ENCODE measurements around the gene NFATC1.

The NFATC1 gene

GRCh38 chr18:79411614-79412526, 16.1 kb downstream of the NFATC1 start:
- TF ChIP-seq EZH2 (IDR thresholded peaks at IDR 0.05; ENCODE audit: borderline replicate concordance, low read length) (no peak), CTCF (IDR thresholded peaks at IDR 0.05; ENCODE audit: low read length) (no peak)
- H3K27ac ChIP-seq (ENCODE audit: low read depth, low read length, poor library complexity, severe bottlenecking), result no peak overlapping the region
- H3F3A ChIP-seq (ENCODE audit: insufficient read depth, low read length), result no peaks in the 10 kb centered on the region
- H2AFZ ChIP-seq (ENCODE audit: low read length), result no peak overlapping the region
- H3K4me3 ChIP-seq (ENCODE audit: low read depth, low read length, poor library complexity, severe bottlenecking), result no peak overlapping the region
- H3K9ac ChIP-seq (ENCODE audit: low read length), result no peak overlapping the region
- no peaks in the 10 kb centered on the region for H3K4me1 ChIP-seq (ENCODE audit: insufficient read depth, low read length, severe bottlenecking)
- no peaks in the 10 kb centered on the region for H3K9me2 ChIP-seq (ENCODE audit: low read depth, low read length)
- no peaks in the 10 kb centered on the region for H3K27me3 ChIP-seq (ENCODE audit: insufficient read depth, low read length)
- H3K9me3 ChIP-seq (ENCODE audit: low read length), result no peaks in the 10 kb centered on the region
- H3K36me3 ChIP-seq (ENCODE audit: insufficient read depth, low read length), result peaks cover 96% of the 10 kb centered on the region
- no peaks in the 10 kb centered on the region for H4K20me1 ChIP-seq (ENCODE audit: insufficient read depth, low read length)
- H3K4me2 ChIP-seq (ENCODE audit: low read length), result no peak overlapping the region
- peaks cover 90% of the 10 kb centered on the region for H3K79me2 ChIP-seq (ENCODE audit: insufficient read depth, low read length)

GRCh38 chr18:79413025-79413424, 17.3 kb downstream of the NFATC1 start:
- Histone ChIP-seq H3K27ac (ENCODE audit: low read depth, low read length, poor library complexity, severe bottlenecking) (no peak overlapping the region), H3F3A (ENCODE audit: insufficient read depth, low read length) (no peaks in the 10 kb centered on the region), H4K20me1 (ENCODE audit: insufficient read depth, low read length) (no peaks in the 10 kb centered on the region), H3K4me1 (ENCODE audit: insufficient read depth, low read length, severe bottlenecking) (no peaks in the 10 kb centered on the region), H3K9me3 (ENCODE audit: low read length) (no peaks in the 10 kb centered on the region), H3K27me3 (ENCODE audit: insufficient read depth, low read length) (no peaks in the 10 kb centered on the region), H3K9me2 (ENCODE audit: low read depth, low read length) (no peaks in the 10 kb centered on the region), H3K79me2 (ENCODE audit: insufficient read depth, low read length) (peaks cover 81% of the 10 kb centered on the region), H3K36me3 (ENCODE audit: insufficient read depth, low read length) (peaks cover 89% of the 10 kb centered on the region), H3K9ac (ENCODE audit: low read length) (no peak overlapping the region), H2AFZ (ENCODE audit: low read length) (no peak overlapping the region), H3K4me2 (ENCODE audit: low read length) (no peak overlapping the region), H3K4me3 (ENCODE audit: low read depth, low read length, poor library complexity, severe bottlenecking) (no peak overlapping the region)
- TF ChIP-seq EZH2 (IDR thresholded peaks at IDR 0.05; ENCODE audit: borderline replicate concordance, low read length) (no peak), CTCF (IDR thresholded peaks at IDR 0.05; ENCODE audit: low read length) (no peak)

GRCh38 chr18:79413426-79413825, 17.7 kb downstream of the NFATC1 start:
- H3K9ac ChIP-seq (ENCODE audit: low read length), result no peak overlapping the region
- H3K4me2 ChIP-seq (ENCODE audit: low read length), result no peak overlapping the region
- no peak overlapping the region for H2AFZ ChIP-seq (ENCODE audit: low read length)
- H3K4me1 ChIP-seq (ENCODE audit: insufficient read depth, low read length, severe bottlenecking), result no peaks in the 10 kb centered on the region
- peaks cover 77% of the 10 kb centered on the region for H3K79me2 ChIP-seq (ENCODE audit: insufficient read depth, low read length)
- TF ChIP-seq CTCF (IDR thresholded peaks at IDR 0.05; ENCODE audit: low read length) (no peak), EZH2 (IDR thresholded peaks at IDR 0.05; ENCODE audit: borderline replicate concordance, low read length) (no peak)
- H4K20me1 ChIP-seq (ENCODE audit: insufficient read depth, low read length), result no peaks in the 10 kb centered on the region
- H3K36me3 ChIP-seq (ENCODE audit: insufficient read depth, low read length), result peaks cover 89% of the 10 kb centered on the region
- no peaks in the 10 kb centered on the region for H3K27me3 ChIP-seq (ENCODE audit: insufficient read depth, low read length)
- no peak overlapping the region for H3K27ac ChIP-seq (ENCODE audit: low read depth, low read length, poor library complexity, severe bottlenecking)
- no peaks in the 10 kb centered on the region for H3F3A ChIP-seq (ENCODE audit: insufficient read depth, low read length)
- no peaks in the 10 kb centered on the region for H3K9me3 ChIP-seq (ENCODE audit: low read length)
- no peaks in the 10 kb centered on the region for H3K9me2 ChIP-seq (ENCODE audit: low read depth, low read length)
- H3K4me3 ChIP-seq (ENCODE audit: low read depth, low read length, poor library complexity, severe bottlenecking), result no peak overlapping the region
